Fibroblast of villous mesenchyme (primary cell): ENCODE data around the gene PRKRIP1. TPM values are rescaled to one million over a fixed set of nuclear protein-coding genes. Genes with fewer than 3 reads are reported as not detected.

ENCODE experiments used
- DNase-seq: peaks from one replicate; pipeline ENCODE4 v3.0.0-alpha.2; 2010; ENCODE audit warnings: low read depth
- H3K4me3 ChIP-seq: 2 replicates; pipeline ENCODE4 v1.5.1; 2011; ENCODE audit warnings: low read depth, mild to moderate bottlenecking, low read length
- CTCF ChIP-seq: IDR thresholded peaks from 2 replicates; pipeline ENCODE4 v1.5.1; 2012; ENCODE audit warnings: low read depth, mild to moderate bottlenecking, low read length; ENCODE audit not compliant: insufficient read depth
- total RNA-seq: library from RNA; depleted of rRNA; stranded (reverse); fragments of >200 nt; gene quantifications from 2 replicates; pipeline ENCODE4 v1.2.3, GENCODE V29; 2012

The PRKRIP1 gene
- total RNA-seq, 1 donor = 18.6 TPM

- no peak for DNase-seq
- TF ChIP-seq CTCF = no peak
- H3K4me3 ChIP-seq = no peak overlapping the region
Measured at GRCh38 chr7:102417105-102417504, 20.9 kb downstream of the PRKRIP1 start.

- no peak for TF ChIP-seq CTCF
- no peak for DNase-seq
Measured at GRCh38 chr7:102418592-102418991, 22.4 kb downstream of the PRKRIP1 start.

GRCh38 chr7:102421706-102422240 is 25.6 kb downstream of the PRKRIP1 start:
- H3K4me3 ChIP-seq = no peak overlapping the region
- no peak for DNase-seq
- no peak for TF ChIP-seq CTCF

More at GRCh38 chr7:102418592-102418991, 22.4 kb downstream of the PRKRIP1 start:
- no peak overlapping the region for H3K4me3 ChIP-seq

GRCh38 chr7:102424129-102424551 is 28.0 kb downstream of the PRKRIP1 start:
- no peak overlapping the region for H3K4me3 ChIP-seq
- TF ChIP-seq CTCF = no peak
- DNase-seq = no peak

- no peak overlapping the region for H3K4me3 ChIP-seq
- TF ChIP-seq CTCF = no peak
- no peak for DNase-seq
Measured at GRCh38 chr7:102424787-102425218, 28.6 kb downstream of the PRKRIP1 start.

- peak; percentile 78 for DNase-seq
- H3K4me3 ChIP-seq = no peak overlapping the region
- TF ChIP-seq CTCF = no peak
Measured at GRCh38 chr7:102425639-102426267, 29.6 kb downstream of the PRKRIP1 start.
